Measurements from ENCODE around the gene COMTD1.
A peak's percentile ranks its signal among the peaks of the same experiment; 100 is the strongest.

COMTD1 gene

DNA sequence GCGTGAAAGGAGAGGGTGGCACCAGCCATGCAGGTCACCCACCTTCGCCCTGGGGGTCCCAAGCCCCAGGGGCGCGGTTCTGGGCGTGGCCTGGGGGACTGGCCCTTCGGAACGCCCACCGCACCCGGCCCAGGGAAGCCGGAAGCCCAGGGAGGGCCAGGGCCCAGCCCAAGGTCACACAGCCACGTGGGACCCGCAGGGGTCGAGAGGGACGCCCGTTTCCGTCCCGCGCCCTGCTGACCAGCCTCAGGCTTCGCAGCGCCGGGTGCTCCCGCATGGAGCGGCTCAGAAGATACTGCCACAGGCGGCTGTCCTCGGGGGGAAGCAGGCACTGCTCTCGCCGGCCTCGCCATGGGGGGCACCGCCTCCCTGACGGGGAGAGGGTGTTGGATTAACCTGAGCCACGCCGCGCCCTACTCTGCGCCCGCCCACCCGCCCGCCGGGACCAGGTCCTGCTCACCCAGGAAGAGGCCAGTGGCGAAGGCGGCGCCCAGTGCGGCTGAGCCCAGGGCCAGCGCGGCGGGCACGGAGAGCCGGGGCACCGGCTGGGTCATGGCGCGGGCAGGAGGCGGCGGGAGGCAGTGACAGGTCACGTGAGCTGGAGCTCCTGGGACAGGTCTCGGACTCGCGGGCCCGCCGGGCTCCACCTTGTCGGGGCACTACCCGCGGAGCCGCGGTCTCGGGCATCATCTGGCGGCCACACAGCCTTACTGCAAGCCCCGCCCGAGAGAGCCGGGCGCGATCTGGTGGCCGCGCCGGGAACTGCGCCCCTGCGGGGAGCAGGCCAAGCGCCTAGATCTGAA is at the start of gene COMTD1:
Gene COMTD1 (minus strand): TSS at position 583 of the 803 bp plus-strand sequence. CDS start 29 bp downstream, at position 554.
- peak; percentile 90 for DNase-seq

DNA sequence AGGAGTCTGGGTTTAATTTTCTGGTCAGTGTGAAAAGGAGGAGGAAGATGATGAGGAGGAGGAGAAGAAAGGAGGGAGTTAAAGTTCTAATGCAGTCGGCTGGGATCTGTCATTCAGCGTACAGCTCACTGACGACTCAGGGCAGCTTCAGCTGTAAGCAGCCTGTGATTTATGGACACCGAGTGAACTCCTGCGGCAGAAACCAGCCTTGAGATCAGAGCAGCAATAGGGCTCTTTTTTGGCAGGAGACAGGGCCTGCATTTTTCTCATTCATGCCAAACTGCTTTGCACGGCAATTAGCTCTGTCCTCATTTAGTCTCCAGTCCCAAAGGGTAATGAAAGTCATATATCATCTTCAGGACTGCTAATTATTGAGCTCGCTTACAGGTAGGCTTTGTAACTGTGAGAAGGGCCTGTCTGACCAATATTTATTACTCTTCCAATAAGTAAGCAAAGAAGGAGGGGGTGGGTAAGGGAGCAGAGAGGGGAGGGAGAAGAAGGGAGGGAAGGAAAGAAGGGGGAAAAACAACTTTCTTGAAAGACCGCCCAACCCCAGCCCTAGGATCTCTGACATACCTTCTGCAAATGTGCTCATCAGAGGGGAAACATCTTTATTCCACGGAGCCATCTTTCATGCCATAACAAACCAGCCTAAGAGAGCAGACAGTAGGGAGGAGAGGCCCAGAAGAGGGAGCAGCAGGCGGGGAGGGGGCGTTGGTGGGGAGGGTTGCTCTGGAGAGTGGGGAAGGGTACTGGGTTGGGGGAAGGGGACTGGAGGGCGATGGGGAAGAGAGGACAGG is 48.1 kb upstream of the COMTD1 start:
- DNase-seq: peak; percentile 61

DNA sequence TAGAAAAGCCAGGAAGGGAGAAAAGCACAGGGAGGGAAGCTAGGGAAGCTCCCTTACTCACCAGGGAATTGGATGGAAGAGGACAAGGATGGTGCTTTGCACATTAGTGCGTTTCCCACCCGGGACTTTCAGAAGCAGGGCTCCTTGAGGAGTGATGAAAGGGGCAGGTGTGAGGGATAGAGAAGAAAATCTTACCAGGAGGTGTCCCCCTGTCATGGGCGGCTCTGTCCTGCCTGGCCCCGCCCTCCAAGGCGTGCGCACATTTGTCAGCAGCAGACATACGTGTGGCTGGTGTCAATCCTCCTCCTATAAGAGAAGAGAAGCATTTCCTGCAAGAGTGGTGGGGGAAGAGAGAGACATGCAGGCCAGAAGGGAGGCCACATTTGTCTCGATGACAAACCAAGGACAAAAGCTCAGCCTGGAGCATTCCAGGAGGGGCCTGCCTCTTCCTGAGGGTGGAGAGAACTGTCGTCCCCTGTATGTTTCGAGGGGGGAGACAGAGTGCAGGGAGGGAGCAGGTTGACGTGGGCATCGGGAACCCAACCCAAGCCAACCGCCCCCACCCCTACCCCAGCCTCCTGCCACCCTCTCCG is 47.4 kb upstream of the COMTD1 start:
- peak; percentile 43 for DNase-seq

DNA sequence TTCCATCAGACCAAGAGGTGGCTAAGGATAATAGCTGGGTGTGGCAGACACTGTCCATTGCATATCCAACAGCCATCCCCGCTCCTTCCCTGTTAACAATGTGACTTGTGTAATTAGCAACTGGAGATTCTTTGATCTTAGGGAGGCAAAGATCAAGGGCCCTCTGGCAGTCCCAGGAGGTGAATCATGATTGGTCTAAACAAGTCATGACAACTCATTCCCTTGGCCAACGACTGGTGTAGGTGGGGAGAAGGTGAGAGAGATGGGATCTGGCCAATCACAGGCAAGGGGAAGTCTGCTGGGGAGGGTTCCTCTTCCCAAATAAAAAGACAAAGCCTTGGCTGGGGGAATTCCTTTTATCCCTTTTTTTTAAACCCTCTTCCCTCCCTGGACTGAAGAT is 46.2 kb upstream of the COMTD1 start:
- no peak for DNase-seq

DNA sequence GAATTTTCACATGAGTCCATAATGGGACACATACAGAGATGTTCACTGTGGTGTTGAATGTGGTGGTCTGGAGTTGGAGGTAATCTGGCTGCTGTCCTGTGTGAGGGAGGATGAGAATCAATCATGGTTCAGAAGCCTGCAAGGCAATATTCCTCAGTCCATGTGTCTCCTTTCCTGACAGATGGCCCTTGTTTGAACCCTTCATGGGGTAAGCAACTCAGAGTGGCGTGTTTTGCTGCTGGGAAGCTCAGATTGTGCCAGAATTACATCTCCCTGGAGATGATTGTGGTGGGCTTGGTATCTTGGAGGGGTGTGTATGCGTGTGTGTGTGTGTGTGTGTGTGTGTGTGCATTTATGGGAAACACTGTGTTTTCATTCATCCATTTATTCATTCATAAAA is 44.5 kb upstream of the COMTD1 start:
- no peak for DNase-seq

DNA sequence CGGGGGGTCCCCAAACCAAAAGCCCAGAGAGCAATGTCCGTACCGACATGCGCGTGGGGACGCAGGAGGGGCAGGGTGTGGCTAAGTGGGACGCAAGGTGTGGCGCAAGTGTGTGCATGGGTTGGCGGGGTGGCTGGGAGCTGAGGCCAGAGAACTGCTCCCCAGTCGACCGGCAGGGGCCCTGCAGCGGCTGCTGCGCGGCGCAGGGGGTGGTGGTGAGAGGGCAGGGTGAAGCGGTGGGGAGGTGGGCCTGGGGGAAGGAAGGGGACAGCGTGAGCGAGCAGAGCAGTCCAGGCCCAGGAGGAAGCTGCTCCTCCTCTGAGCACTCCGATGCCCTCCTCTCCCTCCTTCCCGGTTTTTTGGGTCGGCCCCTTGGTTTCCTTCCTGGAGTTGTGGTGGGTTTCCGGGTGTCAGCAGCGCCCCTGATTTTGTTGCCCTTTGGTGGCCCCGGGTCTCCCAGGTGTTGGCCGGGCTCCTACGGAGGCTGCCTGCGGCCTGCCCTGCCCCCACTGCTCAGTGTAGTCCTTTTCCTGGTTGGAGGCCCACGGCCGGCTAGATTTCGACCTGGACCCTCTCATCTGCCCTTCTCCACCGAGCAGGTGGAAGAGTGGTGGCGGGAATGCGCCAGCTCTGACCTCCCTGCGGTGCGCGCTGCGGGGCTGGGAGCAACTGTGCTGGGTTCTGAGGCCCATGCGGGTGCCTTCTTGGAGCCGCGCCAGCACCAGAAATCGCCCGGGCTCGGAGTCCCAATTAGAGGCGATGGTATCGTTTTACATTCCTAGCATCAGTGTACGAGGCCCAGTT is 40.5 kb upstream of the COMTD1 start:
- DNase-seq: peak; percentile 36

DNA sequence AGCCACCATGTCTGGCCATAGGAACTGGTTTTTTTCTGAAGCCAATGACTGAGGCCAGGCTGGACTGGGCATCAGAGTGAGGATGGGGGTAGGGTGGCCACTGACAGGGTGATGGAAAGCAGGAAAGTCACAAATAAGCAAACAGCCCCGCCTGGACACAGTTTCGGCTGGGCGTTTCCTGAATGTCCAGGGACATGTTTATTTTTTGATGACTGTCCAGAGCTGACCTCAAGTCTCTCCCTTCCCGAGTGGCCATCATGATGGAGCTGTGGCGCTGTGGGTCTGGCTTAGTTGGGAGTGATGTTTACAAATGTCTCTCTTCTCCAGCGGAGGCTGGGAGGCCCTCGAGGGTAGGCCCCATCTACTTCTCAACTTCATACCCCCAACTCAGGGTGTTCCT is 37.1 kb upstream of the COMTD1 start:
- no peak for DNase-seq

DNA sequence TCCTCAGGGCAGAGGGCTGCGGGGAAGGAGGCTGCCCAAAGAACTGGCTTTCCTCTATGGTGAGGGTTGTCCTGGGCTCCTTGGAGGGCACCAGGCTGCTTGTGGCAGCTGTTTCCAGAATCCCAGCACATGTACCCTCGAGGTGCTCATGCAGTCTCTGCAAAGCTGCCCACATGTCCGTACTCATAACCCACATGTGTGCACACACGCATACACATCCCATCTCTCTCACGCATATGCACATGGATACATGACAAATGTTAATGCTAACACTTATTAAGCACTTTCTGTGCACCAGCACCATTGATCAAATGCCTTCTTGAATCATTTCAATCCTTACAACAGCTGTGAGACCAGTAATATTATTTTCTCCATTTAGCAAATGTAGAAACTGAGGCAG is 36.3 kb upstream of the COMTD1 start:
- no peak for DNase-seq

DNA sequence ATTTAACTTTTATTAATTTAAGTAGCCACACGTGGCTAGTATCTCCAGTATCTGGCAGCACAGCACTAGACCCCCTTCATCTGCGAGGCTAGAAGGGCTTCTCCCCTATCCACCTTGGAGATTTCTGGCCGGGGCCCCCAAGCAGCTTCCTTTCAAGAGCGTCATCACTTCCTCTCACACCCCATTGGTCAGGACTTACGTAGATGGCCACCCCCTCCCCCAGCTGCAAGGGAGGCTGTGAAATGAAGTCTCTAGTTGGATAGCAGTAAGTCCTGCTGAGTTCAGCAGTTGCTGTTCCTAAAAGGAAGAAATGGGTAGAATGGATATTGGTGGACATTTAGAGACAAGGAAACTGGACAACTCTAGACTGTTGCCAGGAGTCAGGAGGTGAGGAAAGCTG is 33.8 kb upstream of the COMTD1 start:
- no peak for DNase-seq

DNA sequence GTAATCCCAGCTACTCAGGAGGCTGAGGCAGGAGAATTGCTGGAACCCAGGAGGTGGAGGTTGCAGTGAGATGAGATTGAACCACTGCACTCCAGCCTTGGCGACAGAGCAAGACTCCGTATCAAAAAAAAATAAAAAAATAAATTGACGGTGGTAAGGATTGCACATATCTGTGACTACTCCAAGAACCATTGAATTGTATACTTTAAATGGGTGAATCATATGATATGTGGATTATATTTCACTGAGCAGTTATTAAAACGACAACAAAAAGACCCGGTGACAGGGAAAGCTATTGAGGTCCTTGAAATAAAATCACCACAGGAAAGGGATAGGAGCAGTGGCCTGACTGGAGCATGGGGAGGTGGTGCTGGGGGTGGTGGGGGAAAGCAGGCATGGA is 31.2 kb upstream of the COMTD1 start:
- no peak for DNase-seq

DNA sequence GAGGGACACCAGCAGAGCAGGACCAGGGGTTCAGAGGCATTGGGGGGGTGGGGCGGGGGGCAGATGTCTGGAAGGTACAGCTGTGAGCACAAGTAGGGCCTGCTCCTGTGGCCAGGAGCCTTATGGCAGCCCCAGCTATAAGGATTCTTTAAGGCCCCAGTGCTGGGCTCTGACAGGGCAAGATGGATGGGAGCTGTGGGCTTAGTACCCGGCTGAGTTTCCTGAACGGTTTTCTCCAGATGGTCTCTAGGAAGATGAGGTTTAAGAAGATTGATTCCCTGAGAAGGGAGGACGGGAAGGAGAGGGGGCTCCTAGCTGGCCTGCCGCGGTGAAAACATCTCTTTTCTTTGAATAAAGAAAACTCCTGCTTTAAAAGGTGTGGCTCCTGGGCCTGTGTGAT is 30.1 kb upstream of the COMTD1 start:
- DNase-seq: no peak

DNA sequence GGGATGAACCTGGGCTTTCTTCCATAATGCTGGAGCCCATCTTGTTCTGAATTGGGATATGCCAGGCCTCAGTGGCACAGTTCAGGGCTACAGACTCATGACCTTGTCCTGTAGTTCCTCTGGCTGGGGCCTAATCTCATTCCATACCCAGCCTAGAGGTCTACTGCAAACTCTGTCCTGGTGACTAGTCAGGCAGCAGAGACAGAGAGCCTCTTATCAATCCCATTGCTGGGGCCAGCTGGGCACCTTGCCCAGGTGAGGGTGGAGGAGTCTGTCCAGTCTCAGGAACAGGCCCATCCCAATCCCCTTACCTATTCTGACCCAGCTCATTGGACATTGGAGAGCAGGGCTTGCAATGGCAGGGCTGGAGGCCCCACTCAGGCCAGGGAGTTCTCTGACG is 28.0 kb upstream of the COMTD1 start:
- DNase-seq: no peak

DNA sequence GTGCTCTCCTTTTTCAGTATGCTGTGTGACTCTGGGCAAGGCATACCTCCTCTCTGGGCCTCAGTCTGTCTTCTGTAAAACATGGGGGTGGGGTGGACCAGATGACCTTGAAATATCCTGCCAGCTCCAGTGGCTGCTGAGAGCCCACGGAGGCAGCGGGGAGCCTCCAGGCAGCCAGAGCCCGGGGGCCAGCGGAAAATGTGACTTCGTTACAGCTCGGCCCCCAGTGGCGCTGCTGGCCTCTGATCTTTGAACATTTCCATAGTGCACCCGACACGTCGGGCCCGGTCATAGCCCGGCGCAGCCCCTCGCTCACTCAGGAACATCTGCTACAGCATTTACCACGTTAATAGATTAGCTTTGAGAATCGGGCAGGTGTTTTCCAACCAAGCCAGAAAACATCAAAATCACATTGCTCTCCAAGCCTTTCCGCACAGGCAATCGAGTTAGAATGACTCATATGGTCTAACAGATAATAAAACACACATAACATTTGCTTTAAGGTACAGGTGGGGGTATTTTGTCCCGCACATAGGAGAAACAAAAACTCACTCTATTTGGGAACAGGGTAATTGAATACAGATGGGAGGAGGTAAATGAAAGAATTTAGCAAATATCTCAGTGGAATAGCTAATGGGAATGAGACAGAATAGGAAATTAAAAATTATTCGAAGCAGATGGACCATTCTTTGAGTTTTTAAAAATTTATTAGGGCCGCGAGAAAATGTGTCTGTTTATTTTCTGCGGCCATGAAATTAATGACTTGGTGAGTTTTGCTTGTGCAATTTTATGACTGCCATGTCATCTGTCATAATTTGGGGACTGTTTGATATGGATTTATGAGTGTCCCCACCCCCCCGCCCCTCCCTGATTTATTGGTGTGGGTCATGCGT is 26.3 kb upstream of the COMTD1 start:
- peak; percentile 75 for DNase-seq

DNA sequence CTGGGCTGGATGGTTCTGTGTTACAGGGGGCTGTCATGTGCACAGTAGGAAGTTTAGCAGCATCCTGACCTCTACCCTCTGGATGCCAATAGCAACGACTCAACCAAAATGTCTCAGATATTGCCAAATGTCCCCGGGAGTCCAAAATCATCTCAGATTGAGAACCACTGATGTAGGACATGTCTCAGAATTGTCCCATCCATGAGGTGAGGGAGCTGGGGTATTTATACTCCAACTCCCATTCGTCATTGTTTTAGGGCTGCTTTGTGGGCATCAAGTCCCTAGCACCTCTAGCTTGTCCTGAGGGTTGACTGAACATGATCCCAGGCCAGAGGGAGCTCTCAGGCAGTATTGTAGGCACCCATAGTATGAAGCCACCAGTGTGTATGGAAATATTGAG is 25.2 kb upstream of the COMTD1 start:
- DNase-seq: no peak

DNA sequence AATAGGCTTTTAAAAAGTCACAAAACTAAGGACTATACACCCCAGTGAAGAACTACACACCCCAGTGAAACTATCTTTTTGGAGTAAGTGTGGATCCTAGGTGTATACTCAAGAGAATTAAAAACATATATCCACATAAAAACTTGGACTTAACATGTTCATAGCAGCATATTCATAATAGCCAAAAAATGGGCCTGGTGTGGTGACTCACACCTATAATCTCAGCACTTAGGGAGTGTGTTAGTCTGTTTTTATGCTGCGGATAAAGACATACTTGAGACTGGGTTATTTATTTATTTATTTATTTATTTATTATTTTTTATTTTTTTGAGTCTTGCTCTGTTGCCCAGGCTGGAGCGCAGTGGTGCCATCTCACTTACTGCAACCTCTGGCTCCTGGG is 19.0 kb upstream of the COMTD1 start:
- no peak for DNase-seq

DNA sequence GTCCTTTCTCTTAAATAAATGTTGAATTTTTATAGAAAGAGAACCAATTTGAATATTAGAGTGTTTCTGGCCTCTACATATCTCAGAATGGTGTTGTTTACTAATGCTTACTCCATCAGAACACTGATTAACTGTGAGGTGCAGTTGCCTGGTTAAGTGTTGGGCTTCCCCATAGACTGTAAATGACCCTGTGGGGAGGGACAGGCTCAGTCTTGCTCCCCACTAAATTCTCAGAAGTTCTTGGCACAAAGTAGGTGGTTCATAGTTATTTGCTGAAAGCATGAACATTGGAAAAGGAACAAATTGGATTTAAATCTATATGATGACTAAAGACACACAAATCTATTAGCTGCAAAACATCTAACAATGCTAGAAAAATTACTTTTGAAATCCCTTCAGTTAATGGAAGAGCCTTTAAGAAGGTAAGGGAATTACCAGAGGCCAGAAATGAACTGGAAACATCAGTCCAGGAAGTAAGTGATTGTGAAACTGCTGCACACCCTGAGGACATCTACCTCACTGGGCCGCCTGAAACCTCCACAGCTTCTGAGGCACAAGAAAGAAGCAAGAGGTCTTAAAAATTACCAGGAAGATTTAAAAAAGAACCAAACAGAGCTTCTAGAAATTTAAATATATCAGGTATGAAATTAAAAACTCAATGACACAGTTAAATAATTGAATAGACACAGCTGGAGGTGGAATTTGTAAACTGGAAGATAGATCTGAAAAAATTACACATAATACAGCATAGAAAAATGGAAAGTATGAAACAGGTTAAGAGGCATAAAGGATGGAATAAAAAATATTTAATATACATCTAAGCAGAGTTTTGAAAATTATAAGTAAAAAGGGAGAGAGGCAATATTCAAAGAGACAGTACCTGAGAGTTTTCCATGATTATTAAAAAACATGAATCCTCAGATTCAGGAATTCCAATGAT is 17.8 kb upstream of the COMTD1 start:
- DNase-seq: no peak

DNA sequence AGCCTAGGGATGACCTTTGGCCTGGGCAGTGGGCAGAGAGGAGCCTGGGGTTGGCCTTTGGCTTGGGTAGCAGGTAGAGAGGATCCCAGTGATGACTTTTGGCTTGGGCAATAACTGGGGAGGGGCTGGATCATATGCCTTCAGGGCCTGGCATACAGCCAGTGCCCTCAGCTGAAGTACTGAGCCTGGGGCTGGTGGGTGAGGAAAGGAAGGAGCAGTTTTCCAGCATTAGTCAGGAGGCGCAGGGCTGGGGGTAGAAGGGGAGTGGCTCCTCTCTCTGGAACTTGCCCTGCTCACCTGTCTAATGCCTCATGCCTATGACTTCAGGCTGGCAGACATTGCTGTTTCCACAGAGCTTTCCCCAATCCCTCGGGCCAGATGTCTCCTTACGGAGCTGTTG is 15.2 kb upstream of the COMTD1 start:
- no peak for DNase-seq

DNA sequence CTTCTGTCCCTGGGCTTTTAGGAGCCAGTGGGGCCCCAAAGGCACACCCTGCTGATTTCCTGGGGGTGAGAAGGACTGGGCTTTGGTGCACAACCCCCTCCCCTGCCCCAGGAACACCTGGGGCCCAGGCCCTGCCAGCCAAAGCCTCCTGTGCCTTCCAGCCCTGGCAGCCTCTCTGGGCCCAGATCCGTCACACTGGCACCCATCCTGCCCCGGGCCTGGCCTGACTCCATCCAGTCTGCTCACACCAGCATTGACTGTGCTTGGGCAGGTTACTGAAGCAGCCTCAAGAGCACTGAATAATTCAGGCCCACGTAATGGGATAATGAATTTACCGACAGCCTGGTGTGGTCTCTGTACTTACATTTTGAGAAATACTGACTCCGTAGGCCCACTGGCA is 12.0 kb upstream of the COMTD1 start:
- DNase-seq: no peak

DNA sequence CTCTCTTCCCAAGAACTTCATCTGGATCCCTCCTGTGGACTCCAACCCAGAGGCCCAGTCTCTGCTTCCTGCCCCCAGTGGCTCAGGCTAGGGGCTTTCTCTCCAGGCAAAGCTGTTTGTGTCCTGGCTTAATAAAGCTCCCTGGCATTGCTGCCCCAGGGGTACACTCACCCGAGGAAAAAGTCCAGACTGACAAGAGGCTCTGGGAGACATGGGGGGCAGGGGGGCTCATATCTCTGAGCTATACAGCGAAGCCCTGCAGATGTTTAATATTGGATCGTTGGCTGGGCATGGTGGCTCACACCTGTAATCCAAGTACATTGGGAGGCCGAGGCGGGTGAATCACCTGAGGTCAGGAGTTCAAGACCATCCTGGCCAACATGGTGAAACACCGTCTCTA is 10.7 kb upstream of the COMTD1 start:
- no peak for DNase-seq

DNA sequence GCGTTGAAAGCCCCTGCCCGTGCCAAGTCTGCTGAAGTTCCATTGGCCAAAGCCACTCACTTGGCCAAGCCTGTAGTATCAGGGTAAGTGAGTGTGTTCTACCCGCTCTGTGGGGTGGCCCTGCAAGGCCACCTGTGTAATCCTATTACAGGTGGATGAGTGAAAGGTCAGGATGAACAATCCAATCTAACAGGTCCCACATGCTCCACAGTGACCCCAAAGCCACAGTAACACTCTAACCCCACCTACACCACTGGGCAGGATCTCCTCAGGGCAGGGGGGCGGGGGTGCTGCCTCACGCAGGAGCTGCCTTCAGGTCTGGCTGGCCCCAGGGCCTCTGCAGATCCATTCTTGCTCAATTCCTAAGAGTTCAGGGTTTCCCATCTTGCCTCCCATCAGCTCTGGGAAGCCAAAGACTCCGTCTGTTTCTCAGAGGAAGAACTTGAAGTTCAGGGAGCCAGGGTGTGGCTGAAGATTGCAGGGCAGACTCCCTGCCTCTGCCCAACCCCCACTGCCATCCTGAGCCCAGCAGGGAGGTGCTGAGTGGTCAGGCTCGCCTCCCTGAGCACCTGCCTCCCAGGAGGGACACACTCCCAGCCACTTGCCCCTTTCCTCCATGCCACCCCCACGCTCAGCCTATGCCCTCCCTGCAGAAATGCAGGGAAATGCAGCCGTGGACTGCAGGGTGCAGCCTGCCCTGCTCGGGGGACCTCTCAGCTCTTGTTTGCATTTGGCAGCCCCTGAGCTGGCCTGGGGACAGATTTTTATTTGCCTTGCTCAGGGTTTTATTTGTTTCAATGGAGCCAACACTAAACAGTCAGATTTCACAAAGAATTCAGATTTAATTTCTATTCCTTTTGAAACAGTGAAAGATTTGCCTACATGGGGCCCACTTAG is 9.8 kb upstream of the COMTD1 start:
- no peak for DNase-seq
